ENCODE data around the gene NCKAP5. TPM values are rescaled to one million over a fixed set of nuclear protein-coding genes. Genes with fewer than 3 reads are reported as not detected.

Gene NCKAP5
- total and polyA plus RNA-seq, 9 of the 15 experiments (the other 6 are each of a cell fraction or from before 2014, with no cell fraction given) = not detected

- TF ChIP-seq SAP30 (IDR thresholded peaks at IDR 0.05; ENCODE audit: borderline replicate concordance, insufficient read depth, low read depth, low read length, poor library complexity, severe bottlenecking) = no peak
Measured at GRCh38 chr2:133439565-133439920, 128.7 kb downstream of the NCKAP5 start (continued).

DNA sequence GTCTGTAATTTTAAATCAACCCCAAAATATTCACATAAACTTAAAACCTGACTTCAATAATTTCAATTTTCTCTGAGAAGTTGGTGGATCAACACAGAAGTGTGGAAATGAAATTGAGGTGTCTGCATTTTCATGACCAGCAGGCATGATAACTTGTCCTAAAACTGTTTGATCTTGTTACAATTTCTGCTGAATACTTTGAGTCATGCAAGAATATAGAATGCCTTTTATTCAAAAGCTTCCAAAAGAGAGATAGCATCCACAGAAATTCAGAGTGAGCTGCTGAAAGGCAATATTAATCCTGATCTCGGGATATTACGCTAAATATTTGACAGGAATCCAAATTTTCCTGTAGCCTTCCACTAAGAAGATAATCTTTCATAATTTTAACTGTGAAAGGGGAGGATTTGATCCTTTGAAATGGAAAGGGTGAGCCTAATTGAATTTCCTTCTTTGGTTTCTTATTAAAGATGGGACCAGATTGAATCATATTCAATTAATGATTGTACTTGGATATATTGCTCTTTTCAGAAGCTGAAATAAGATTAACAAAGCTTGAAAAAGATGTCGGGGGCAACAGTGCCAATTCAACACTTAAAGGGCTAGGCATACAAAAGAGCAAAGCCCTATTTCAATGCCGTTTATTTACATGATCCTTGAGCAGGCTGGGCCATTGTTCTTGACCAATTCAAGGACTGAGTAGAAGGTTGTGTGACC is 129.3 kb downstream of the NCKAP5 start:
- H3K4me1 ChIP-seq (replicated peaks in 1 of 2; ENCODE audit: control insufficient read depth in 2 of 2, insufficient read depth in 2 of 2, low read length in 2 of 2) = no peaks in the 10 kb centered on the region
- H3K27me3 ChIP-seq (ENCODE audit: control insufficient read depth in 2 of 2, insufficient read depth in 2 of 2, low read length in 2 of 2) = no peaks in the 10 kb centered on the region
- DNase-seq (ENCODE audit: extremely low read depth in 1 of 4, low spot score in 3 of 4) (no peak), FAIRE-seq (no peak), ATAC-seq (no peak)
- BruUV-seq (replicated peaks) = no TSS peak
- ChIA-PET CTCF (ENCODE audit: low intra/inter-chr PET ratio) (no interaction called here), POLR2A (interaction anchor here (1.0 kb wide), 1 partner anchor 7 kb away, joined by 3 read pairs; no protein-coding TSS in a partner anchor)
- no peaks in the 10 kb centered on the region for H3K9me1 ChIP-seq (ENCODE audit: control insufficient read depth, insufficient read depth, low read length)
- H3K27ac ChIP-seq (ENCODE audit: extremely low read depth, low read depth, low read length) = no peak overlapping the region
- intact Hi-C loops (cut with micrococcal nuclease) (no loop called here), in situ Hi-C loops (cut with MboI) (no loop called here)
- no peaks in the 10 kb centered on the region for H3K36me3 ChIP-seq (ENCODE audit: control insufficient read depth, insufficient read depth, low read length)
- H3K9me3 ChIP-seq (replicated peaks; ENCODE audit: control insufficient read depth, insufficient read depth, low read depth, low read length) = no peaks in the 10 kb centered on the region
- H3K9ac ChIP-seq (ENCODE audit: insufficient read depth in 1 of 2, low read depth in 2 of 2, low read length in 2 of 2) = no peak overlapping the region
- H3K4me2 ChIP-seq (ENCODE audit: insufficient read depth, low read length) = no peak overlapping the region
- H3K79me2 ChIP-seq (ENCODE audit: control insufficient read depth, insufficient read depth, low read length) = no peaks in the 10 kb centered on the region
- no peak overlapping the region for H2AFZ ChIP-seq (ENCODE audit: low read depth, low read length)
- H4K20me1 ChIP-seq (replicated peaks; ENCODE audit: control insufficient read depth, insufficient read depth, low read length) = no peaks in the 10 kb centered on the region
- 2% methylated on average over 4 of the region's 4 CpGs for WGBS (ENCODE audit: insufficient coverage, low coverage, missing lambda C conversion rate)
- no peak overlapping the region for H3K4me3 ChIP-seq
- TF ChIP-seq NONO (IDR thresholded peaks at IDR 0.05; ENCODE audit: low read depth in 2 of 2, low read length in 1 of 2) = no peak
- no peak for TF ChIP-seq MED1 (CRISPR knock-in tag; IDR thresholded peaks at IDR 0.05; ENCODE audit: borderline replicate concordance)
- TF ChIP-seq, protein P1, sequence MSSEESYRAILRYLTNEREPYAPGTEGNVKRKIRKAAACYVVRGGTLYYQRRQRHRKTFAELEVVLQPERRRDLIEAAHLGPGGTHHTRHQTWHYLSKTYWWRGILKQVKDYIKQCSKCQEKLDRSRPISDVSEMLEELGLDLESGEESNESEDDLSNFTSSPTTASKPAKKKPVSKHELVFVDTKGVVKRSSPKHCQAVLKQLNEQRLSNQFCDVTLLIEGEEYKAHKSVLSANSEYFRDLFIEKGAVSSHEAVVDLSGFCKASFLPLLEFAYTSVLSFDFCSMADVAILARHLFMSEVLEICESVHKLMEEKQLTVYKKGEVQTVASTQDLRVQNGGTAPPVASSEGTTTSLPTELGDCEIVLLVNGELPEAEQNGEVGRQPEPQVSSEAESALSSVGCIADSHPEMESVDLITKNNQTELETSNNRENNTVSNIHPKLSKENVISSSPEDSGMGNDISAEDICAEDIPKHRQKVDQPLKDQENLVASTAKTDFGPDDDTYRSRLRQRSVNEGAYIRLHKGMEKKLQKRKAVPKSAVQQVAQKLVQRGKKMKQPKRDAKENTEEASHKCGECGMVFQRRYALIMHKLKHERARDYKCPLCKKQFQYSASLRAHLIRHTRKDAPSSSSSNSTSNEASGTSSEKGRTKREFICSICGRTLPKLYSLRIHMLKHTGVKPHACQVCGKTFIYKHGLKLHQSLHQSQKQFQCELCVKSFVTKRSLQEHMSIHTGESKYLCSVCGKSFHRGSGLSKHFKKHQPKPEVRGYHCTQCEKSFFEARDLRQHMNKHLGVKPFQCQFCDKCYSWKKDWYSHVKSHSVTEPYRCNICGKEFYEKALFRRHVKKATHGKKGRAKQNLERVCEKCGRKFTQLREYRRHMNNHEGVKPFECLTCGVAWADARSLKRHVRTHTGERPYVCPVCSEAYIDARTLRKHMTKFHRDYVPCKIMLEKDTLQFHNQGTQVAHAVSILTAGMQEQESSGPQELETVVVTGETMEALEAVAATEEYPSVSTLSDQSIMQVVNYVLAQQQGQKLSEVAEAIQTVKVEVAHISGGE (CRISPR knock-in tag; IDR thresholded peaks at IDR 0.05) = no peak
- no peak for TF ChIP-seq KLF16 (IDR thresholded peaks at IDR 0.05)
- TF ChIP-seq CREB3L1 (IDR thresholded peaks at IDR 0.05; ENCODE audit: borderline replicate concordance, low read depth) = no peak
- TF ChIP-seq, protein P2, sequence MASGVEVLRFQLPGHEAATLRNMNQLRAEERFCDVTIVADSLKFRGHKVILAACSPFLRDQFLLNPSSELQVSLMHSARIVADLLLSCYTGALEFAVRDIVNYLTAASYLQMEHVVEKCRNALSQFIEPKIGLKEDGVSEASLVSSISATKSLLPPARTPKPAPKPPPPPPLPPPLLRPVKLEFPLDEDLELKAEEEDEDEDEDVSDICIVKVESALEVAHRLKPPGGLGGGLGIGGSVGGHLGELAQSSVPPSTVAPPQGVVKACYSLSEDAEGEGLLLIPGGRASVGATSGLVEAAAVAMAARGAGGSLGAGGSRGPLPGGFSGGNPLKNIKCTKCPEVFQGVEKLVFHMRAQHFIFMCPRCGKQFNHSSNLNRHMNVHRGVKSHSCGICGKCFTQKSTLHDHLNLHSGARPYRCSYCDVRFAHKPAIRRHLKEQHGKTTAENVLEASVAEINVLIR (CRISPR knock-in tag; IDR thresholded peaks at IDR 0.05) = no peak
- TF ChIP-seq ZNF785 (CRISPR knock-in tag; IDR thresholded peaks at IDR 0.05) = no peak
- TF ChIP-seq CAMTA2 (CRISPR knock-in tag; conservative IDR thresholded peaks at IDR 0.05) = no peak
- no peak for TF ChIP-seq ELF2 (CRISPR knock-in tag; IDR thresholded peaks at IDR 0.05)
- no peak for TF ChIP-seq TAF1 (IDR thresholded peaks at IDR 0.05; ENCODE audit: control insufficient read depth, extremely low read depth, insufficient read depth, low read length, severe bottlenecking)
- no peak for TF ChIP-seq CC2D1A (IDR thresholded peaks at IDR 0.05)
- no peak for TF ChIP-seq ZNF717 (CRISPR knock-in tag; IDR thresholded peaks at IDR 0.05)
- TF ChIP-seq KDM4B (IDR thresholded peaks at IDR 0.05; ENCODE audit: borderline replicate concordance in 2 of 2, low read depth in 1 of 2) = no peak

Measured in K562 (cell line).